Raji (cell line): ENCODE results near the gene HOXD9.

Source experiments
- POLR2A ChIP-seq: IDR thresholded peaks from 2 replicates; pipeline ENCODE4 v1.6.1; 2011; ENCODE audit warnings: low read depth, low read length, control low read depth; ENCODE audit not compliant: insufficient read depth

Gene HOXD9

DNA sequence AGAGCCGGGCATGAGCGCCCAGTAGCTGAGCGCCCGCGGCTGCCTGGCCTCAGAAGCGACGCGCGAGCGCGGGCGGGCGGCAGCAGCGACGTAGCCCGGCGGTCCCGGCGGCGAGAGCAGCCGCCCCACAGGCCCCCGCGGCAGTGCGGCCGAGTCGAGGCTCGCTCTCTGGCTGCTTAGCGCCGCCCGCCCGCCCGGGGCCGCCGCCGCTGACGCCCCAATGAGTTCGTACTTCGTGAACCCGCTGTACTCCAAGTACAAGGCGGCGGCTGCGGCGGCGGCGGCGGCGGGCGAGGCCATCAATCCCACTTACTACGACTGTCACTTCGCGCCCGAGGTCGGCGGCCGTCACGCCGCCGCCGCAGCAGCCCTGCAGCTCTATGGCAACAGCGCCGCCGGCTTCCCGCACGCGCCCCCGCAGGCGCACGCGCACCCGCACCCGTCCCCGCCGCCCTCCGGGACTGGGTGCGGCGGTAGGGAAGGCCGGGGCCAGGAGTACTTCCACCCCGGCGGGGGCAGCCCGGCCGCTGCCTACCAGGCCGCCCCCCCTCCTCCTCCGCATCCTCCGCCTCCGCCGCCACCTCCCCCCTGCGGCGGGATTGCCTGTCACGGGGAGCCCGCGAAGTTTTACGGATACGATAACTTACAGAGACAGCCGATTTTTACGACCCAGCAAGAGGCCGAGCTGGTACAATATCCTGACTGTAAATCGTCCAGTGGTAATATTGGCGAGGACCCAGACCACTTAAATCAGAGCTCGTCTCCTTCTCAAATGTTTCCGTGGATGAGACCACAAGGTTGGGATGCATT, 7.8 kb downstream of the HOXD9 start:
- no peak for TF ChIP-seq POLR2A

DNA sequence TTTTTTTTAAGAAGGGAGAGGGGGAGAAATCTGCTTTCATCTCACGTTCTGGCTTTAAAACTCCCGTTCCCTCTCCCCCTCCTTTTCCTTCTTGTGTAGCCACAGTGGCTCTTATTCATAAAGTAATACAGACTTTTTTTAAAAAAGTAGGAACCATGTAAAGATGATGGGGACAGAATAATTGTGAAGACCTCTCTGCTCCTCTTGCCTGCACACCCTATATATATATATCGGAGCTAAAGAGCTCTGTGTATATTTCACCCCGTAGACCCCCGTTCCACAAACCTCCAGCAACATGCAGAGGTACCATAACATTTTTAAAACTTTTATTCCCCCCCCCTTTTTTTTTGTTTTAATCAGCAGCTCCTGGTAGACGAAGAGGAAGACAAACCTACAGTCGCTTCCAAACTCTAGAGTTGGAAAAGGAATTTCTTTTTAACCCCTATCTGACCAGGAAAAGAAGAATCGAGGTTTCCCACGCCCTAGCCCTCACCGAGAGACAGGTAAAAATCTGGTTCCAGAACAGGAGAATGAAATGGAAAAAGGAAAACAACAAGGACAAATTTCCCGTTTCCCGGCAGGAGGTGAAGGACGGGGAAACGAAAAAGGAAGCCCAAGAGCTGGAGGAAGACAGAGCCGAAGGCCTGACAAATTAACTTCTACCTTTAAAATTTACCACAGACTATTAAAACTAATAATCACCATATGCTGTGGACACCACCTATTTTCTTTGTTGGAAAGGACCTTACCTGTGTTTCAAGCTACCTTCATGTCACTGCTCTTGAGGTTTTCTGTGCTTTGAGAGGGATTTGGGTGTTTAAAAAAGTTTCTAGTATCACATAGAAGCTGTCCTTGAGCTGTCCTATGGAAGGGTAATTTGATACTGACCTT, 8.7 kb downstream of the HOXD9 start:
- TF ChIP-seq POLR2A = no peak

DNA sequence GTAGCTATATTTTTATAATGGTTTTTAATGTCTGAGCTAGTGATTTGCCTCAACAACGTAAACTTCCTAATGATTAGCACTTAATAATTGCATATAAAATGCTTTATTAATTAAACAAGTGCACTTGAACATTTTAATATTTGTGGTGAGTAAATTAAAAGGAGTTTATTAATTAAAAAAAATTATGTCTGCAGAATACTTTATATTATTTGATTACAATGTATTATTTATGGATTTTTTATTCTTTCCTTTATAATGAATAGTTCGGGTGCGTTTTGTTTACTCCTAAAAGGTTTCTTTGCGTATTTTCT, 9.3 kb downstream of the HOXD9 start:
- TF ChIP-seq POLR2A = no peak

DNA sequence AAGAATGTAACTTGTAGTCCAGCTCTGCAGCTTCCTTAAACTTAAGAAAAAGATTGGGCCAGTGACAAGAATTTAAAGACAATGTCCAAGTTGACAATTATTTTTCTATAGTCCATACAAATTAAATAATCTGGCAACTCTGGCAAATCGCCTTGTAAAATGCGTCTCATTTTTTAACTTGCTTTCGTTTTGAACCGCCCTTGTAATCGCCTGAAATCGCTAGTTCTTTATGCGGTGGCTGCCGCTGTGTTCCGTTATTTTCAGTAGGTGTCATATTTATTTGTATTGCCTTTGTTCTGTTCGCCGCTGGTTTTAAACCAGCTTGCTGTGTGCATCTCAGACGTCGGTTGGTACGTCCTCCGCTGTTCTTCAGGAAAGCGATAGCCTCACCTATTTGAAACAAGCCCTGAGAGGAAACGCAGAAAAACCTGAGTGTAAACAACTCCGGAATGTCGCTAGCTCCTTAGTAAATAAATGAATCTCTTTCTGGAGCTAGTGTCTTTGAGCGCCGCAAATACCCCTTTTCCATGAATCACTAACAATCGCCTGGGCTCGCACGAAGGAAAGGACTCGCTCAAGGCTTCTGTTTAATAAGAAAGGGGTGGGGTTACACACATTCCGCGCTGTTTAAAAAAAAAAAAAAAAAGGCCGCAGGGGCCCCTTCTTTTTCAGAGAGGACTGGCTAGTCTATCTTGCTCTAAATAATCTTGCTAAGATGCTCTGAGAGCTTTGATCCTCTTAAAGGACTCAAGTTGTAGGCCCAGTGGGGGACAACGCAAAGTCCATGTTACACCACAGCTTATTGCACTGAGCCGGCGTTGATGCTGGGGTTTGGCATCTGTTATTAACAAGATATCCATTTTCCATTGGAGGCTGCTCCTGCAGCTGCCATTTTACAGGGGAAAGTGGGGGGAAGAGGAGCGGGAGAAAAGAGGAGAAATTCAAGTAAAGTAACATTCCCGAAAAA, 10.0 kb downstream of the HOXD9 start:
- TF ChIP-seq POLR2A = no peak

DNA sequence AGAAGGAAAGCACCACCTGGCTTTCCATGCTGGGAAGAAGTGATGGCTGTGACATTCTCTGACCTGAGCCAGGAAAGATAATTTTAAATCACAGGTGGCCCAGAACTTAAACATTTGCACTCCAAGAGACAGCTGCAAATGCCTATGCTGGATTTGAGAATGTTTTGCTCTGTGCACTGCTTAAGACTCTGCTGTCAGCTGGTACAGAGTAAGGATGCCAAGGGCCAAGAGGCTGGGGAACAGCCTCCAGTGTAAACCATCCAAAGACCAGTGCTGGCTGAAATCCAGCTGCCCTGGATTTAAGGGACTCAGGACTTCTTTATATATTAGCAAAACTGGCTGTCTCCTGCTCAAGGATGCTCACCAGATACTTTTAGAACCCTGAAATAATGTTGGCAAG, 10.9 kb downstream of the HOXD9 start:
- no peak for TF ChIP-seq POLR2A

DNA sequence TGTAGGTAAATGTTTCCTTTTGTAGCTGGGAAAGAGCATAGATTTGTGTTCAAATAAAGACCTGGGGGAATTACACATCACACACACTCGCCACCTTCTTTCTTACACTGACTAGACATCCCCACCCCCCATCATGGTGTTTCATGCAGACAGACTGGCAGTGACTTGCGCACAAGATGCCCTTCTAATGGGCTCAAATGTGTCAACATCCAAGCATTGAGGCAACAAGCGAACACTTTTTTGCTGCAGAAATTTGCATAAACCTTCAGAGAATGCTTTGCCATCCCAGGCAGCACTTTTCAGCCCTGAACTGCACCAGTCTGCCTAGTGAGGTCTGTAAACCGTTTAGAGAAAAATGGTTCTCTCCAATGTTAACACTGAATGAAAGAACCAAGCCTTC, 11.5 kb downstream of the HOXD9 start:
- no peak for TF ChIP-seq POLR2A

DNA sequence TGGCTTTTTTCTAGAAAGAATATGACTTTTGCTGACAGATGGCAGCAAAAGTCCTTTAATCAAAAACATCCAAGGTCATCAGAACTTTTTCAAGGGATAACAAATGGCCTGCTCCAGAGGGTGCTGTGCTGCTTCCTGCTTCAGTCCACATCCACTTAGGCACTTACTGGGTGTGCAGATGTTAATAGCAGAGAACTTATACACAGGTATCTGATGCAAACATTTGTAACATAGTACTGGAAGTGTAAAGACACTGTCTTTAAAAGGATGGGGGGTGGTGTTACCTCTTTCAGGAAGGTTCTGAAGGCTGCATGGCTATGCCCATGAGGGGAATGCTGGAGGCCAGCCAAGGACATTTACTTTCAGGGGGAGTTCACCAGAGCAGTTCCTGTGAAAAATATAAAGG, 12.5 kb downstream of the HOXD9 start:
- TF ChIP-seq POLR2A = no peak

DNA sequence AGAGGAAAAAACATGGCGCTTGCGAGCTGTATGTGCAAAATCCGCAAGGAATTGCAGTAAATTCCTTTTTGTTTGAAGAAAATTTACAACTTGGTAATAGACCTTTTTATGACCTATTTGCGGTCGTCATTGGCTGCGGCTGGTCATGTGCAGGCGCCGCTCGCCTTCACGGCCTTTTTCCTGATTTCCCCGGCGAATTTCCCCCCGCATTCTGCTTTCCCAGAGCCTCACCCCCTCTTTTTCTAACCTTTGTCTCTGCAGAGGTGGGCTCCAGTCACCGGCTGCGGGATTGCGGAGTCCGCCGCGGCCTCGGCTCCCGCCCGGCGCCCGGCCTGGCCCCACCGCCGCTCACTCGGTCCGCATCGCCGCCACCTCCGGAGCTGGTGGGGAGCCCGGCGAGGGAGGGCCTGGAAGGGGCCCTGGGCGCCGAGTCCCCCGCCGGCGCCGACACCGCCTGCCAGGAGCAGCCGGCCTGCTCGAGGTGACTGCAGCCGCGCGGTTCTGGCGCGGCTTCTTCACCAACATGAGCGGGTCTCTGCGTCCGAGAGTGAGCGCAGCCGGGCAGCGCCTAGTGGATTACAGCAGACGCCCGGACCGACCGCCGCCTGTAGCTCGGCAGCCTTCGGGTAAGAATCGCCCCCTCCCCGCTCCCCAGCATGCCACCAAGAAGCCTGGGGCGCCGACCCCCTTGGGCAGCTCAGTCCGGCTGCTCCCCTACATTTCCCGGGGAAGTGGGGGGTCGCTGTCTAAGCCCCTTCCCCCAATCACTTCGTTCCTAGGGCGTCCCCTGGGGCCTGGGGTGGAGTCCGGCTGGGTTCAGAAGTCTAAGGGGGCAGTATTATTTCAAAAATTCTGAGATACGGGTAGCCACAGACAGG, 14.1 kb downstream of the HOXD9 start:
- no peak for TF ChIP-seq POLR2A

DNA sequence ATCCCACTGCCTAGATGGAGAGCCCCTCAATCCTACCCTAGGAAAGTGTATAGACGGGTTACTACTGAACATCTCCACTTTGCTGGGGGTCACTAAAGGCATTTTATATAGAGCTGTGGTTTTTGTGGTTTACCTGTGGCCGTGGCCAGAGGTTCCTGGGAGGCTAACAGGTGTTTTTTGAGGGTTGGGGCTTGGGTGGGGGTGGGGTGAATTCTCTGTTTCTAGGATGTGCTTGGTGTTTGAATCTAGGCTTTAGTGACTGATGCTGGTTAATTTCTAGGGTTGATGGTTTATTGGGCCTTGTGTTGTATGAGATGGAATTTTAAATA, 14.7 kb downstream of the HOXD9 start:
- no peak for TF ChIP-seq POLR2A

DNA sequence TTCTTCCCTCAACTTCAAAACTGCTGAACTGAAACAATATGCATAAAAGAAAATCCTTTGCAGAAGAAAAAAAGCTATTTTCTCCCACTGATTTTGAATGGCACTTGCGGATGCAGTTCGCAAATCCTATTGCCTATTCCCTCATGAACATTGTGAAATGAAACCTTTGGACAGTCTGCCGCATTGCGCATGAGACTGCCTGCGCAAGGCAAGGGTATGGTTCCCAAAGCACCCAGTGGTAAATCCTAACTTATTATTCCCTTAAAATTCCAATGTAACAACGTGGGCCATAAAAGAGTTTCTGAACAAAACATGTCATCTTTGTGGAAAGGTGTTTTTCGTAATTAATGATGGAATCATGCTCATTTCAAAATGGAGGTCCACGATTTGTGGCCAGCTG, 15.4 kb downstream of the HOXD9 start:
- no peak for TF ChIP-seq POLR2A

DNA sequence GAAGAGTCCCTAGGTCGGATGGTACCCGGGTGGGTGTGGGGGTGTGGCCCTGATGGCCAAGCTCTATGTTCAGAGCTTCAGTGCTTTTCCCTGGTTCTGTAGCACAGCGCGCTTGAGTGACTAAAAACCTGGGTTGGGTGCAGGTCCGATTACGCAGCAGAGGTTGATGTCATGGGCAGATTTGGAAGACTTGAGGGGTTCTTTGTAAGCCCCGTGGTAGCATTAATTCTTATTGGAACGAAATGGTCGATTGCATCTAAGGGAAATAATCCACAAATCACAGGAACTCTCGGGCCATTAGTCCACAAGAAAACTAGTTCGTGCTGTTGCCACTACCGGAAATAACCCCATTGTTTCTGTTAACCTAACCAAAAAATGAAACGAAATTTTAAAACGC, 16.0 kb downstream of the HOXD9 start:
- TF ChIP-seq POLR2A = no peak

DNA sequence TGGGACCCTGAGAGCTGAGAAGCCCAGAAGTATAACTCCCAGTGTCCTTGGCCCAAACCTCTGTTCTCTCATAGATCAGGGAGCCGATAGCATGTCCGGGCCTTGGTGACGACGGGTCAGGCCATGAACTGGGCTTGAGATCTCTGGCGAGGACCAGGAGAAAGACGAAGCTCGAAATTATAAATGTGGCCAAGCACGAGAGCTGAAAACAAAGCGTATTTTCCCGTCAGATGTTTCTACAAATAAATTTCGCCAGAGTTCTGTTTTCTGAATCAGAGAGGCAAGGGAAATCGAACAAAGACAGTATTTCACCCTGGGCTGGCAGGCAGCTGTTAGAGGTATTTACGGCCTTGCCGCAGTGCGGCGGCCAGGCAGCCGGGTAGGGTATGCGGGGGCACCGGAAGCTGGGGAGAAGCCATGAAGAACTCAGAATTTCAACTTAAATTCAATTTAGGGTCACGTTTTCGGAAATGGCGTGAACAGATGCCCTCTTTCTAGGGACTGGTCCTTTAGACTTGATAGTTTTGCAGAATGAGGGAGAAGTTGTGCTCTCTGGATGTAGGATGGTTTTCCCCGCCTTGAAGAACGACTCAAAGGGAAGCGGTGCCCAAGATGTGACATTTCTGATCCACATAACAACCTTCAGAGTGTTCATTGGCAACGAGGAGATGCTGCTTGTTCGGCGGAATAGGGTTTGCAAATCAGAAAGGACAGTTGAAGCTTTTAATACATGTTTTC, 16.6 kb downstream of the HOXD9 start:
- no peak for TF ChIP-seq POLR2A

DNA sequence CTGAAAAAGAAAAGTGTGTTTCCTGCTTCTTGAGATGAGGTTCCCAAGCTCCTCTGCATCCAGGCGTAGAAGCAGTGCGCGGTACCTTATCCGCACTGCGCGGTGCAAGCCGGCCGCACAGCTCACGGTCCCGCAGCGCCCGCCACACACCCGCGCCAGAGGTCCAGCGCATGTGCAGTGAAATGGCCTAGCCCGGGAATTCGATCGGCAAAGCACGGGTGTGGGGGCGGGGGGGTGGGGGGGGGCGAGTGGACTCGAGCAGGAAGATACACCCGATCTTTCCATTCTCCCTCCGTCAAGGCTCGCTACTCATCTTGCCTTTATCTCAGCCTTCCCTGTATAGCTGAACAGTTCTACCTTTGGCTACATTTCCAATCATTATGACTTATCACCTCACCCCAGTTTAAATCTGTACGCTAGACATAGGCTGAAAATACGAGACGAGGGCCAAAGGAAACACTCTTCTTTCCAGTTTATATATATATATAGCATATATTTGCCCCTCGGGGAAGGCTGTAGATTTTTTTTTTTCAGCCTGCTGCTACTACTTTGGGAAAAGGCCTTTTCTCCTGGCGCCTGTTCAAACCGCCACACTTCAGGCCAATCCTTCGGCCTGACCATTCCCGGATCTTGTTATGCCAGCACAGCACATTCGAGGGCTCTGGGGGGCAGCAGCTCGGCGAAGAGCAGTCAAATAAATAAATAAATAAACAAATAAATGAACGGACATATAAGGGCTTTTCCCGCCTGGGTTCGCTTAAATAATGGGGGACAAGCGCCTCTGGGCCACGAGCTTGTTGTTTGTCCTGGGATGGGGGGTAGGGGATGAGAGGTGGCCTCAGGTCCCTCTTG, 17.4 kb downstream of the HOXD9 start:
- TF ChIP-seq POLR2A = no peak
